HUES6 (cell line): Measurements from ENCODE around the gene ATP1A4.
"Not testable (repeated sequence)": the region's sequence is repeated elsewhere in the genome, so short reads cannot be mapped to it uniquely, and the experiment has no call there.

Source experiments
- H3K27ac ChIP-seq: 2 replicates; pipeline ENCODE4 v1.7.0; 2013; ENCODE audit warnings: low read depth, mild to moderate bottlenecking, low read length, inconsistent platforms
- H3K27me3 ChIP-seq: 2 replicates; pipeline ENCODE4 v1.6.1; 2013; ENCODE audit warnings: low read length; ENCODE audit not compliant: control insufficient read depth, insufficient read depth
- H3K36me3 ChIP-seq: 2 replicates; pipeline ENCODE4 v1.6.1; 2013; ENCODE audit warnings: low read length; ENCODE audit not compliant: control insufficient read depth, insufficient read depth
- H3K4me1 ChIP-seq: 2 replicates; pipeline ENCODE4 v1.6.1; 2013; ENCODE audit warnings: low read length; ENCODE audit not compliant: control insufficient read depth, insufficient read depth
- H3K4me3 ChIP-seq: 2 replicates; pipeline ENCODE4 v1.5.1; 2013; ENCODE audit warnings: low read depth, low read length
- H3K9ac ChIP-seq: one replicate; pipeline ENCODE4 v1.6.1; 2013; ENCODE audit warnings: mild to moderate bottlenecking, low read length
- H3K9me3 ChIP-seq: 2 replicates; pipeline ENCODE4 v1.6.1; 2013; ENCODE audit warnings: low read depth, low read length; ENCODE audit not compliant: control insufficient read depth, insufficient read depth

The ATP1A4 gene

DNA sequence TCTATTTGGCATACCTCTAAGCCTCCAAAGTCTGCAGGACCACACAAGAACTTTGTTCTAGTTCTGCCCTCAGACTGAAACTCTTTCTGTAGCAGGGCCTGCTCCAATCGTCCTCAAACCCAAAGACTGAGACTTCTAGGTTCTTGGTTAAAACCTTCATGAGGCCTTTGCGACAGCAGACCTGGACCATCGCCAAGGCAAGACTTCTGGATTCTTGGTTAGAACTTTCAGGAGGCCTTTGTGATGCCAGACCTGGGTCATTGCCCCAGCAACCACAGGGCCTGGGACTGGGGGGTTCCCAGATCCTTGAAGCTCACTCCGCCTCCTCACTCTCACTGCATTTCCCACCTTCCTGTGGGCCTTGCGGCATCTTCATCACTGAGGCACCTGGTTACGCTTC, at the start of gene ATP1A4:
TSS of gene ATP1A4 (plus strand) at position 301 of the 400 bp plus-strand sequence. CDS start 438 bp downstream, outside the sequence.
- no peaks in the 10 kb centered on the region for H3K27me3 ChIP-seq
- H3K4me1 ChIP-seq, result no peaks in the 10 kb centered on the region
- H3K9me3 ChIP-seq, result no peaks in the 10 kb centered on the region
- no peaks in the 10 kb centered on the region for H3K36me3 ChIP-seq
- no peak within 1 kb of the TSS for H3K9ac ChIP-seq
- H3K4me3 ChIP-seq, result no peak within 1 kb of the TSS
- no peak within 1 kb of the TSS for H3K27ac ChIP-seq

DNA sequence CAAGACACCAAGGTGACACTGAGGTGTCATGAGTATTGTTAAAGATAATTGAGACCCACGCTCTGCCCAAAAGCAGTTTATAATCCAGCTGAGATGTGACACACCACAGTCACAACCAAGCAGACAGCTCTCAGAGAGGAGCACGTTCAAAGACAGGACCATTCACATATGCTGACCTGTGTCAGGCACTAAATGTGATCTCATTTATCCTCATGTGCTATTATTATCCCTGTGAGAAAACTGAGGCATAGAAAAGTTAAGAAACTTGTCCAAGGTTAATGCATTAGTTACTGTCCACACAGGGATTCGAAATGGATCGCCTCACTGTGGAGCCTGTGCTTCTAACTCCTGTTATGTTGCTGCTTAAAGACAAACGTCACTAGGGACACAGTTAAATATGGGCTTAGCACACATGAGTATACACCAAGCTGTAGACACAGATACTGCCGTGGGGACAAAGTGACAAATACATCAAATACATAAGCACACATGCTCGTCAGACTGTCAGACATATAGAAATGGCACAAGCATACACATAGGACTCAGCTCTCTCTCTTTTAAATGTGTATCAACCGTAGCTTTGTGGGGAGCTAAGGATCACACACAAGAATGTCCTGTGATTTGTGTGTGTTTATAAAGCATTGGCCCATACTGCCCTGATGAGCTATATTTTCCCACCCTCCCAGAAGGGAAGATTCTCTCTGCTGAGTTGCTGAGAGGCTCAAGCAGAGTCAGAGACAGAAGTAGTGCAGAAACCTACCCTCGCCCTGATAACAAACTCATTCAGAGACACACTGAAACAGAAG, 49.5 kb upstream of the ATP1A4 start:
- H3K9me3 ChIP-seq, result no peaks in the 10 kb centered on the region
- H3K27me3 ChIP-seq, result no peaks in the 10 kb centered on the region
- H3K4me1 ChIP-seq, result peaks cover 50% of the 10 kb centered on the region
- H3K9ac ChIP-seq, result no peak overlapping the region
- H3K36me3 ChIP-seq, result no peaks in the 10 kb centered on the region
- H3K4me3 ChIP-seq, result no peak overlapping the region
- no peak overlapping the region for H3K27ac ChIP-seq

GRCh38 chr1:160103658-160104408, 47.6 kb upstream of the ATP1A4 start:
- Histone ChIP-seq H3K9me3 (no peaks in the 10 kb centered on the region), H3K4me1 (peaks cover 41% of the 10 kb centered on the region), H3K36me3 (no peaks in the 10 kb centered on the region), H3K27ac (no peak overlapping the region), H3K4me3 (no peak overlapping the region), H3K27me3 (no peaks in the 10 kb centered on the region), H3K9ac (no peak overlapping the region)

- no peak overlapping the region for H3K27ac ChIP-seq
- H3K4me3 ChIP-seq, result no peak overlapping the region
- H3K9me3 ChIP-seq, result no peaks in the 10 kb centered on the region
- H3K36me3 ChIP-seq, result no peaks in the 10 kb centered on the region
- peaks cover 42% of the 10 kb centered on the region for H3K4me1 ChIP-seq
- H3K9ac ChIP-seq, result no peak overlapping the region
- H3K27me3 ChIP-seq, result no peaks in the 10 kb centered on the region
These were observed 46.9 kb upstream of the ATP1A4 start for GRCh38 chr1:160104486-160104885.

GRCh38 chr1:160105155-160105554, 46.2 kb upstream of the ATP1A4 start:
- peaks cover 48% of the 10 kb centered on the region for H3K4me1 ChIP-seq
- H3K36me3 ChIP-seq, result no peaks in the 10 kb centered on the region
- H3K9me3 ChIP-seq, result no peaks in the 10 kb centered on the region
- no peak overlapping the region for H3K27ac ChIP-seq
- H3K4me3 ChIP-seq, result no peak overlapping the region
- no peak overlapping the region for H3K9ac ChIP-seq
- no peaks in the 10 kb centered on the region for H3K27me3 ChIP-seq

GRCh38 chr1:160107512-160107911, 43.9 kb upstream of the ATP1A4 start:
- H3K27me3 ChIP-seq, result no peaks in the 10 kb centered on the region
- H3K4me1 ChIP-seq, result peaks cover 42% of the 10 kb centered on the region
- H3K36me3 ChIP-seq, result no peaks in the 10 kb centered on the region
- no peak overlapping the region for H3K9ac ChIP-seq
- H3K27ac ChIP-seq, result no peak overlapping the region
- H3K9me3 ChIP-seq, result no peaks in the 10 kb centered on the region
- no peak overlapping the region for H3K4me3 ChIP-seq

- Histone ChIP-seq H3K4me3 (no peak overlapping the region), H3K4me1 (peaks cover 41% of the 10 kb centered on the region), H3K9ac (no peak overlapping the region), H3K27me3 (no peaks in the 10 kb centered on the region), H3K9me3 (no peaks in the 10 kb centered on the region), H3K36me3 (no peaks in the 10 kb centered on the region), H3K27ac (no peak overlapping the region)
These were observed 42.3 kb upstream of the ATP1A4 start for GRCh38 chr1:160108888-160109662.

DNA sequence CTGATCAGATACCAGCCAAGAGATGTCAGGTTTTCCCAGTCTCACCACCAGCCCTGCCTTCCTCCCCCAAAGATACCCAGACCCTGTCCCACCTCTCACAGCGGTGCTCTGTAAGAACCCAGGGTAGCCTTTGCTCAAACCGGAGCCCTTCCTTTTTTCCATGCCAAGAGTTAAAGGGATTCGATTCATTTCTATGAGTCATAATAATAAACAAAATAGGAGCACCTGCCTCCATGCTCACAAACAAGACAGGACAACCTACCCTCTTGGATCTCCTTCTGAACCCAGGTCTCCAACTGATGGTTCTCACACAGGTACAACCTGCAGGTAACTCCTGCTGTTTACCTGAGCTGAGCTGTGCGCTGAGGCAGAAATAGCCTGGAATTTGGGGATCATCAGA, 41.7 kb upstream of the ATP1A4 start:
- no peaks in the 10 kb centered on the region for H3K9me3 ChIP-seq
- H3K4me3 ChIP-seq, result no peak overlapping the region
- H3K27me3 ChIP-seq, result no peaks in the 10 kb centered on the region
- H3K27ac ChIP-seq, result no peak overlapping the region
- H3K9ac ChIP-seq, result no peak overlapping the region
- H3K4me1 ChIP-seq, result peaks cover 41% of the 10 kb centered on the region
- no peaks in the 10 kb centered on the region for H3K36me3 ChIP-seq

- not testable (repeated sequence) for H3K36me3 ChIP-seq, H3K9ac ChIP-seq, H3K27ac ChIP-seq, H3K4me3 ChIP-seq, H3K9me3 ChIP-seq, H3K27me3 ChIP-seq
- peaks cover 56% of the 10 kb centered on the region for H3K4me1 ChIP-seq
These were observed 39.9 kb upstream of the ATP1A4 start for GRCh38 chr1:160111462-160111861.

GRCh38 chr1:160112357-160112756, 39.0 kb upstream of the ATP1A4 start:
- H3K27ac ChIP-seq, result no peak overlapping the region
- peaks cover 64% of the 10 kb centered on the region for H3K4me1 ChIP-seq
- H3K4me3 ChIP-seq, result no peak overlapping the region
- H3K36me3 ChIP-seq, result no peaks in the 10 kb centered on the region
- no peaks in the 10 kb centered on the region for H3K9me3 ChIP-seq
- no peaks in the 10 kb centered on the region for H3K27me3 ChIP-seq
- H3K9ac ChIP-seq, result no peak overlapping the region

- H3K27ac ChIP-seq, result no peak overlapping the region
- H3K9ac ChIP-seq, result no peak overlapping the region
- H3K36me3 ChIP-seq, result no peaks in the 10 kb centered on the region
- peaks cover 74% of the 10 kb centered on the region for H3K4me1 ChIP-seq
- no peak overlapping the region for H3K4me3 ChIP-seq
- no peaks in the 10 kb centered on the region for H3K27me3 ChIP-seq
- H3K9me3 ChIP-seq, result no peaks in the 10 kb centered on the region
These were observed 38.0 kb upstream of the ATP1A4 start for GRCh38 chr1:160113407-160113806.
